Fibroblast of skin of right biceps (primary cell): ENCODE data around the gene FXYD3.
A peak's percentile ranks its signal among the peaks of the same experiment; 100 is the strongest.

Source experiments
- DNase-seq: peaks from one replicate; pipeline ENCODE4 v3.0.0-alpha.2; 2013

FXYD3 gene

DNA sequence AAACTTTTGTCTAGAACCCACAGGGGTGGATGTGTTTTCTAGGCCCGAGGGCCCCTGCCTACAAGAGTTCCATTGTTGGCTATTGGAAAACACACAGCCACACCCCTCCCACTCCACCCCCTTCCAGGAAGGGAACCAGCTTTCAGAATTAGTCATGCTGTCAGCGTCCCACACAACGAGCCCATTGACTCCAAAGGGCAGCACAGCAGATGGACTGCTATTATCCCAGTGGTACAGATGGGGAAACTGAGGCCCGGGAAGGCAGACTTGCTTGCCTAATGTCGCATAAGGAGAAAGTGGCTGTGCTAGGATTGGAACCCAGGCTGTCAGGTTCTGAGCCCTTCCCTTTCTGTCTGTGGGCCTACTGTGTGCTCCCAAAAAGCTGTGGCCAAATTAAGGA lies 8.1 kb upstream of the FXYD3 start:
- no peak for DNase-seq

DNA sequence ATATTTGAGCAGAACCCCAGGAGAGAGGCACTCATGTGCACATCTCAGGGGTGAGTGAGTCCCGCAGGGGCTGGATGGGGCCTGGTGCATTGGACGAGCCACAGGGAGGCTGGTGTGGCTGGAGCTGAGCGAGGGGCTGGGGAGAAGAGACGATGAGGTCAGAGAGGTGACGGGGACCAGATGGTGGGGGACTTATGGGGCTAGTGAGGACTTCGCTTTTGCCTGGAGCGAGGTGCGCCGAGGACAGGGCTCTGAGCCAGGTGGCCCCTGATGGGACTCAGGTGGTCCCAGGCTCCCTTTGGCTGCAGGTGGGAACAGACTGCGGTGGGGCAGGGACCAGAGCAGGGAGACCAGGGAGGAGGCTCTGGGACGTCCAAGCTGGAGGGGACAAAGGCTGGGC lies 6.9 kb upstream of the FXYD3 start:
- no peak for DNase-seq

DNA sequence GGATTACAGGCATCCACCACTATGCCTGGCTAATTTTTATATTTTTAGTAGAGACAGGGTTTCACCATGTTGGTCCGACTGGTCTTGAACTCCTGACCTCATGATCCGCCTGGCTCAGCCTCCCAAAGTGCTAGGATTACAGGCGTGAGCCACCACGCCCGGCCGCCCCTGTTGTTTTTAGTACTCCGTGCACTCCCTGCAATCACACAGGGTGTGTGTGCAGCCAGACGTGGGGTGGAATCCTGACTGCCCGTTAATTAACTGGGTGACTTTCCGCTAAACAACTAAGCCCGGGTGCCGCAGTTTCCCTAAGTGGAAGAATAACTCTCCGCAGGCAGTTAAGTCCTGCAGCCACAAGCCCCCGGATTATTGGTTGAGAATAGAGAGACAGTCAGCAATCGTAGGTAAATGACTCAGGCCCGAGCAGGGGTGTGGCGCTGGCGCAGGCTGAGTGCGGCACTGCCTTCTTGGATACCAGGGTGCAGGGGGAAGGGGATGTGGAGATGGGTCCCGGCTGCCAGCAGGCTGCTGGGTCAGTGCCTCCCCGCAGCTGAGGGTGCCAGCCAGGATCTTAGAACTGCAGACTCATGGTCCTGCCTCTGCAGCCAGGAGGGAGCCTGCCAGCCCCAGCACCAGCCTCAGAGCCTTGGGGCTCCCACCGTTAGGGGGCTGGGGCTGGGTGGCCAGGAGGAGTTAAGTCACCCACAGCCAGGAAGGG lies 6.1 kb upstream of the FXYD3 start:
- no peak for DNase-seq

DNA sequence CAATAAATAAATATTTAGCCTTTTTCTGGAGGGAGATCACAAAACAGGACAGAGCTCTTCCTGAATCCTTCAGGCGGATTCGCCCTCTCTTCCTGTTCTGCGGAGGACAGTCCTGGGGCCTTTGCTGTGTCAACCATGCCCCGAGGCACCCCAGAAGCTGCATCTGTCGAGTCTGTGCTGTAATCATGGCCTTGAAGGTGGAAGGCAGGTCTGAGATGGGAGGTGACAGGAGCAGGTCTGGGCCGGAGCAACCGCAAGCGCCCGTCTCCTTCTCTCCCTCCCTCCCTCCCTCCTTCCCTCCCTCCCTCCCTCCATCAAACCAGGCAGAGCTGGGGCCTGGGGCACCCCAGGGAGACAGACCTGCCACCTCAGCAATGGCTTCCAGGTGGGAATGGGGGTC lies 4.6 kb upstream of the FXYD3 start:
- DNase-seq = no peak

DNA sequence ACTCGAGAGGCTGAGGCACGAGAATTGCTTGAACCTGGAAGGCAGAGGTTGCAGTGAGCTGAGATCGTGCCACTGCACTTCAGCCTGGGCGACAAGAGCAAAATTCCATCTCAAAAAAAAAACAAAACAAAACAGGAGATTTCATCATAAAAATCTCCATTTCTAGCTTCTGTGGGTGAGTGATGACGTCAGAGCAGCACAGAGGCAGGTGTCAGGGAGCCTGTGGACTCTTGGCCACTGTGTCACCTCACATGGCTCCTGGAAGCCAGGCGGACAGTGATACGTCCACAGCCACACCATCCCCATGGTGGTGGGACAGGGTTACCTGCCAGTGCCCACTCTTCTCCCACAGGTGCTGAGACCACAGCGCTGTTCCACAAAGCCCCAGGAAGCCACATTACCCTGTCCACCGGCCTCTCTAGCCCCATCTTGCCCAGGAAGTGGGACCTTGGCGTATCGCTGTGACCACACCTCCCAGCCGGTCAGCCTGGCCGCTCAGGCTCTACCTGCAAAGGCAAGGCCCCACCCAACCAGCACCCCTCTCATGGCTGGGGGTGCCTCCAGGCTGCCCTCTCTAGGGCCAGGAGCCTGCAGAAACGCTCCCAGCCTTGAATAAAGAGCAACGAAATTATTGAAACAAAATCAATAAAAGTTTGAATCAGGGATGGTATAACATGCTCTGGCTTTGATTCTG lies 2.5 kb upstream of the FXYD3 start:
- DNase-seq = no peak

DNA sequence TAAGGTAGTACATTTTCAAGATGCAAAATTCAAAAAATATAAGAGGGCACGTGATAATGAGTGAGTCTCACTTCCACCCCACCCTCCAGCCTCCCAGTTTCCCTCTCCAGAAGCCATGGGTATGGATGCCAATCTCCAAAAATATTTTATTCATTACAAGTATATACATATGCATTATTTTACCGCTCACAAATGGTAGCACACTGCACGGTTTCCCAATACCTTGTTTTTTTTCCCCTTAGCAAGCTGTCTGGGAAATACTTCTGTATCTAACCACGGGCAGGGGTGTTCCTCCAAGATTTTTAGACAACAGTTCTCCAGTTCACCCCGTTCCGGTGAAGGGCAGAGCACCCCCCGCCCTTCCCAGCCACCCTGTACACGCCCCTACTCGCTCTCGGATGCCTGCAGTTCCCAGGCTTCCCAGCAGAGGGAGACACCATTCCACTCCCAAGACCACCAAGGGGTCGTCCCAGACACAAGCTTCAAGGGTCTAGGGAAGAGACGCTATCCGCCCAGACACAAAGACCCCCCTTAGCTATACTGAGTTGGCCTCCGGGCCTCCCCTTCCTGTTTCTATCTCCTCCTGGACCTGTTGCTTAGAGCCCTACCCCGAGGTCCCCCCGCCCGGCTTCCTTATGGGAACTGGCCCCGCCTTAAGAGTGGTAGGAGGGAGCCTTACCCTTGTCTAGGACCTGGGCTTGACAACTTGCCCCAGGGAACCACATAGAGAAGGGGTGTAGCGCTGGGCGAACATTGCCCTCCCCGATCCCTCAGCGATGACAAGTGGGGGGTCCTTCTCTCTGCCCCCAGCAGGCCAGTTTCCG lies 1.1 kb upstream of the FXYD3 start:
- DNase-seq = peak; percentile 48

DNA sequence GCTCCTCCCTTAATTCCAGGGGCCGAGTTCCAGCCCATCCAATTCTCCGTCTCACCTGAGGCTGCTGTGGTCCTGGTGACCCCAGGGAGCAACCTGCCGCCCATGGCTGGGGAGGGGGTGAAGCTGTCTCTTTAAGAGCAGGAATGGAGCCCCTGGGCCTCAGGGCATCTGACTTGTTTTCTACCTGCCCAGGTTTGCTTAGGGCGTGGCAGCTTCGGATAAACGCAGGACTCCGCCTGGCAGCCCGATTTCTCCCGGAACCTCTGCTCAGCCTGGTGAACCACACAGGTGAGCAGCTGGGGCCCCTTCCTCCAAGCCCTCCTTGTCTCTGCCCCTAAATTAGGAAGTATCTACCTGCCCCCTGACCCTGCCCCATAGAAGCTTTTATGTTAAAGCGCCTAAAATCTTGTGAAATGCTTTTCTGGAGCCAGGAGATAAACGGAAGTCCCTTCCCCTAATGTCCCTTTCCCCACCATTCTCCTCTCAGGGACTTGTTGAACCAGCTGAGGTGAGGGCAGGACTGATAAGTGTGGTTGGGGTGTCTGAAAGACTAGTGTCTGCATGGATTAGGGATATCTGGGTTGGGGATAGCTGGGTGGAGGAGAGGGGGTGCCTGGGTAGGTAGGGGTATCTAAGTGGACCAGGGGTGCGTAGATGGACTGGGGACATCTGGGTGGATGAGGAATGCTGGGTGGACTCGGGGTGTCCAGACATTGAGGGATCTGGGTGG lies 614 bp downstream of the FXYD3 start:
- DNase-seq = no peak

DNA sequence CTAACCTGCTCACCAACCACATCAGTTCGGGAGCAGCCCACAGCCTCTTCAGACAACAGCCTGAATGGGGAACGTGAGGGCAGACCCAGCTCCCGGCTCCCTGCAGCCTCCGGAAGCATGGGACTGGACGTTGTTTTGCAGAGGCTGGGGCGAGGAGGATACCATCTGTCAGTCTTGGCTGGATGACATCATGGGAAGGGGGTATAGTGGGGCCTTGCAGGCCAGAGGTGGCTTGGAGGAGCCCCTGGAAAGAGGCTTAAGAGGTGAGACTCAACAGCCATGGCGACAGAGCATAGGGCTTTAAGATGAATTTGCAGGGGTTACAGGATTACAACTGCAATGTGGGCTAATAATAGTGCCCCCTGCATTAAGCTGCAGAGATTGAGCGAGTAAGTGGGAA lies 1.5 kb downstream of the FXYD3 start:
- DNase-seq = no peak

DNA sequence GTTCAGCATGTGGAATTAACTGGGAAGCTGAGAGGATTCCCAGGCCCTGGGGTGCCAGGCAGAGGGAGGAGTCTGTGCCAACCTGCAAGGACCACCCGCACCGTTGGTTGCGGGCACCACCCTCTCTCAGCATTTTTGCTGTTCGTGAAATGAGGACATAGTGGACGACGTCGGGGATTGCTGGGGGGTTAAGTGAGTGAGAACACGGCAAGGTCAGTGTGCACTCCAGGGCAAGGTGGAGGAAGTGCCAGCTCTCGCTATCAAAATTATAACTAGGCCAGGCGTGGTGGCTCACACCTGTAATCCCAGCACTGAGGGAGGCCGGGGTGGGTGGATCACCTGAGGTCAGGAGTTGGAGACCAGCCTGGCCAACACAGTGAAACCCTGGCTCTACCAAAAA lies 2.2 kb downstream of the FXYD3 start:
- DNase-seq = no peak

DNA sequence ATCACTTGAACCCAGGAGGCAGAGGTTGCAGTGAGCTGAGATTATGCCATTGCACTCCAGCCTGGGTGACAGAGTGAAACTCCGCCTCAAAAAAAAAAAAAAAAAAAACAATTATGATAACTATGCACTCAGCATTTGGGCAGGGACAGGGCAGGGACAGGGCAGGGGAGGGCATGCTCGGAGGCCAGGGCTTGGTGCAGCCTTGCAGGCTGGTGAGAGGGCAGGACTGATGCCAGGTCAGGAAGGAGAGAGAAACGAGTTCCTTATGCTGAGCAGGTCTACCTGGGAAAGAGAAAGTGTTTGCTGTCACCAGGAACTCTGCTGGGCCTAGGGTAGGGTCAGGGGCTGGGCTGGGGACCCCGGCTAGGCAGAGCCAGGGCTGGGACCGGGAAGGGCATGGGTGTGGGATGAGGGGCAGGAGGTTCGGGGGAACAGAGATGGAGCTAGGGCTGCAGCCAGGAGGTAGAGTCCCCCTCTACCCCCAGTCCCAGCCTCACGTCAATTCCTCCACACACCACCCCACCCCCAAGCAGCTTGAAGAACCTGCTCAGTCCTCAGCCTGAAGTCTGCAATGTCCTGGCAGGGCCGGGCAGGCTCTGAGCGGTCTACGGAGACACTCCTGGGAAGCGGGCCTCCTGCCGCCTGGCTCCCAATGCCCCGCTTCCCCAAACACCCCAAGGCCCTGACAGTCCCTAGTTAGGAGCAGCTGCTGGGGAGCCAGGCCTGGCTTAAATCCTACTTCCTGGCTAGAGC lies 2.8 kb downstream of the FXYD3 start:
- DNase-seq = no peak

DNA sequence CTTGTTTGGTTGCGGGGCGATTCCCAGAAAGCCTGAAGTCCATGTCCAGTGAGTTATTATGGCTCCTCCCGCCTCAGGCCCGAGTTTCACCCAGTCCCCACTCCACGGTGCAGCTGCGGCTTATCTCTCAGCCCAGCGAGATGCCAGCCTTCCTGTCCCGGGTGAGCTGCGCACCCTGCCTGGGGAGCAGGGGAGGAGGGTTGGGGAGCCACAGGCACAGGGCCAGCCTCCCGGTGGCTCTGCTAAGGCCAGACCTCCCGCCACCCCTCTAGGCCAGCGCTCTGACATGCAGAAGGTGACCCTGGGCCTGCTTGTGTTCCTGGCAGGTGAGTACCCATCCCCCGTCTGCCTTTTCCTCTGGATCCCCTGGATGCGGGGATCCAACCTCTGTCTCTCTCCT lies 3.5 kb downstream of the FXYD3 start:
- DNase-seq = no peak

DNA sequence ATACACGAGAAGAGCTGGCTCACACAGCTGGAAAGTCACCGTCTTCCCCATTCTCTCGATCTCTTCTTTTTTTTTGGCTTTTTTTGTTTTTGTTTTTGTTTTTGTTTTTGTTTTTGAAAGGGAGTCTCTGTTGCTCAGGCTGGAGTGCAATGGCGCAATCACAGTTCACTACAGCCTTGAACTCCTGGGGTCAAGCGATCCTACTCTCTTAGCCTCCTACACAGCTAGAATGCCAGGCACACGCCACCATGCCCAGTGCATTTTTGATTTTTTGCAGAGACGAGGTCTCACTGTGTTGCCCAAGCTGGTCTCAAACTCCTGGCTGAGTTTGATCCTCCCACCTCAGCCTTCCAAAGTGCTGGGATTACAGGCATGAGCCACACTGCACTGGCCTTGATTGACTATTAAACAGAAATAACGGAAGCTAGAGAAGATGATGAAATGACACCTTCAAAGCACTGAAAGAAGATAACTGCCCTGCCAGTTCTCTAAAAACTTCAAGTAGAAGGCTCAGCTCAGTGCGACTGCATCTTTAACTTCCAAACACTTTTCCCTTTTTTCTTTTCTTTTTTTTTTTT lies 4.0 kb downstream of the FXYD3 start:
- no peak for DNase-seq

DNA sequence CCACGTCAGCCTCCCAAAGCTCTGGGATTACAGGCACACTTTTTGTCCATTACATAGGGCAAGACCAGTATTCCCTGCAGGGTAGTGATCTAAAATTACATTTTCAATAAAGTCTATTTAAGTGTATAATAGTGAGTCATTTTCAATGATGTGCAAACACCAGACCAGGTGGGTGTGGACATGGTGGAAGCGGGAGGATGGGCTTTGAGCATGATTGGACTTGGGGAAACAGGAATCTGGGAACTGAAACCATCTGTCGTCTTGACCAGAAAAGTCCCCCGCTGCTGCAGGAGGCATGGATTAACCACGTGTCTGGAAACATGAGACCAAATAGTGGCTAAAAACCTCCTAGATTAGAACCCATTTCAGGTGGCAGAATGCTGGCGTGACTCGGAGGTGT lies 4.9 kb downstream of the FXYD3 start:
- DNase-seq = peak; percentile 77

DNA sequence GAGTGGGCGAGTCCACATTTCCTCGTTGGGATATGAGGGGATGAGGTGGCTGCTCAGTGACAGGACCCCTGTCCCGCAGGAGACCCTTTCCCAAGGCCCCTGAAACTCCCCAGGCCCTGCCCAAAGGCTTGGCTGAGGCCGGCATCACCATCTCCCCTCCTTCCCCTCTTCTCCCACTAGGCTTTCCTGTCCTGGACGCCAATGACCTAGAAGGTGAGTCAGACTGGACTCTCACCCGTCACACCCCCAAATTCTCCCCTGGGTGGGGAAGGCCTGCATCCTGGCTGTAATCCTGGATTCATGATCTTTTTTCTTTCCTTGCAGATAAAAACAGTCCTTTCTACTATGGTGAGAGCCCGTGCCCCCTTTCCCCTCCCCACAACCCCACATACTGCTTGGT lies 5.3 kb downstream of the FXYD3 start:
- peak; percentile 19 for DNase-seq

DNA sequence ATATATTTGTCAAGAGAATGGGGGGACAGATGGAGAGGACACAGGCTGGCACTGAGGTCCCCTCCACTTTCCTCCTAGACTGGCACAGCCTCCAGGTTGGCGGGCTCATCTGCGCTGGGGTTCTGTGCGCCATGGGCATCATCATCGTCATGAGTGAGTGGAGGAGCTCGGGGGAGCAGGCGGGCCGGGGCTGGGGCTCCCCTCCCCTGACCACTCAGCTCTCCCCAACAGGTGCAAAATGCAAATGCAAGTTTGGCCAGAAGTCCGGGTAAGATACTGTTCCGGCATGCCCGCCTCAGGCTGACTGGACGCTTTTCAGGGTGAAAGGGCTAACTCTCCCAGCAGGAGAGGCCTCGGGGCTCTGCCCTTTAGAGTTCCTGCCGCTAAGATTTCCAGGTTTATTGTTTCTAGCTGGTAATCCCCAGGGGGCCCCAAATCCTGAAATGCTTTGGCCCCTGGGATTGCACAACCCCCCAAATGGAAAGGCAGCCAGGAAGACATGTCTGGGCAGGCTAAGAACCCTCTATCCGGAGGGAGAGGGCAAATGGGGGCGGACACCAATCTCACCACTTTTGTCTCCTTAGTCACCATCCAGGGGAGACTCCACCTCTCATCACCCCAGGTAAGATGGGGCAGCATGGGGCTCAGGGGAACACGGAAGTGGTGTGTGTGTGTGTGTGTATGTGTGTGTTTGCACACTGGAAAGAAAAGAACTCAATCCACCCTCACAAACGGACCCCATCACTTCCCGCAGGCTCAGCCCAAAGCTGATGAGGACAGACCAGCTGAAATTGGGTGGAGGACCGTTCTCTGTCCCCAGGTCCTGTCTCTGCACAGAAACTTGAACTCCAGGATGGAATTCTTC lies 7.3 kb downstream of the FXYD3 start:
- no peak for DNase-seq

DNA sequence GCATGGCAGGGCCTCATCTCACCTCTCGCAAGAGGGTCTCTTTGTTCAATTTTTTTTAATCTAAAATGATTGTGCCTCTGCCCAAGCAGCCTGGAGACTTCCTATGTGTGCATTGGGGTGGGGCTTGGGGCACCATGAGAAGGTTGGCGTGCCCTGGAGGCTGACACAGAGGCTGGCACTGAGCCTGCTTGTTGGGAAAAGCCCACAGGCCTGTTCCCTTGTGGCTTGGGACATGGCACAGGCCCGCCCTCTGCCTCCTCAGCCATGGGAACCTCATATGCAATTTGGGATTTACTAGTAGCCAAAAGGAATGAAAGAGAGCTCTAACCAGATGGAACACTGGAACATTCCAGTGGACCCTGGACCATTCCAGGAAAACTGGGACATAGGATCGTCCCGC lies 8.0 kb downstream of the FXYD3 start:
- no peak for DNase-seq

DNA sequence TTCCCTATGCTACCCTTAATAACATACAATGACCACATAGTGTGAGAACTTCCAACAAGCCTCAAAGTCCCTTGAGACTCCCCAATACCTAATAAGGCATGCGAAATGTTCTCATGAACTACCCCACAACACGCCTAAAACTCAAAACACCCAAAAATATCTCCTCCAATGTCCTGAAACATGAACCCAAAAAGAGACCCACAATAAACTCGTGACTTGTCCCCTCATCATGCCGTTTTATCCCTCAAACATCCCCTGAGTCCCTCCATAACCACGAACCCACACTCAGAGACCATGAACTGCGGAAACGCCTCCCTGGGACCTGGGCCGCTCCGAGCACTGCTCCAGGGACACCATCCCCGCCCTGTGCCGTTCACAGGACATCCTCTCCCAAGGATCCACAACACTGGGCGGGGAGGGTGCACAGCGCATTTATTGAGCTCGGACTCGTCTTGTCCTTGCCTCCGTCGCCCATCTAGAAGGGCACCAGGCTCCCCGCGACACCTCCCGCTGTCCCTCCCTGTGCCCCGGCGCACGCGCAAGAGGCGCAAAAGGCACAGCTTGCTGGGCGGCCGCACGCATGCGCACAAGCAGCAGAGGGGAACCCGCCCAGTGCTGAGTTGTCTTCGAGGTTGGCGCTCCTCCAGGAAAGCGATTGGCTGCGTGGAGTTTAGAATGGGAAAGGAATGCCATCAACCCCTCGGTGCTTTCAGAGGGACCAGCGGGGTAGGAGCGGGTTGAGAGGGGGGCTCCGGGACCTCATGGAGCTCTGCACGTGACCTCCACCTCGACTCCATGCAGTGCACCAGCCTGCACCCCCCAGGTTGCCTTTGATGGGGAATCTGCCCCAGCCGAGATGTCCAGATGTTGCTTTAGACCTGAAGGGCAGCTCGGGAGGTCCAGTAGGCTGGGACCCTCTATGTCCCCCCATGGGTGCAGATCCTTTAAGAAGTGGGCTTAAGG lies 8.8 kb downstream of the FXYD3 start:
- DNase-seq = peak; percentile 95

DNA sequence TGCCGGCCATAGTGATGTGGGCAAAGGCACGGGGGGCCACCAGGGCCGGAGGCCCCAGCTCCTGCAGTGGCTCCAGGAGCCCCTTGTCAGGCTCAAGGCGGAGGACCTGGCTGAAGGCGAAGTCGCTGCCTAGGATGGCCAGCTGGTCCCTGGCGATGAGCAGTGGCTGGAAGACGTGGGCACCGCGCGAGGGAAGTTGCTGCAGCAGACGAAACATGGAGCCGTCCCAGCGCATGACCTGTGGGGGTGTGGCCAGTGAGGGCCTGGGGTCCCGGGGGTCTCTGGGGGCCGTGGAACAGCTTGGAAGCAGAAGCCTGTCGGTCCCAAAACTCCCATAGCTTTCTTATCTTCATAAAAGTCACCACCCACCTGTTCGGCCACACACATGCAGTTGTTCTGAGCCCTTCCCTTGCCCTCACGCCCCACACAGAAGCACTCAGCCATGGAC lies 9.7 kb downstream of the FXYD3 start:
- no peak for DNase-seq

DNA sequence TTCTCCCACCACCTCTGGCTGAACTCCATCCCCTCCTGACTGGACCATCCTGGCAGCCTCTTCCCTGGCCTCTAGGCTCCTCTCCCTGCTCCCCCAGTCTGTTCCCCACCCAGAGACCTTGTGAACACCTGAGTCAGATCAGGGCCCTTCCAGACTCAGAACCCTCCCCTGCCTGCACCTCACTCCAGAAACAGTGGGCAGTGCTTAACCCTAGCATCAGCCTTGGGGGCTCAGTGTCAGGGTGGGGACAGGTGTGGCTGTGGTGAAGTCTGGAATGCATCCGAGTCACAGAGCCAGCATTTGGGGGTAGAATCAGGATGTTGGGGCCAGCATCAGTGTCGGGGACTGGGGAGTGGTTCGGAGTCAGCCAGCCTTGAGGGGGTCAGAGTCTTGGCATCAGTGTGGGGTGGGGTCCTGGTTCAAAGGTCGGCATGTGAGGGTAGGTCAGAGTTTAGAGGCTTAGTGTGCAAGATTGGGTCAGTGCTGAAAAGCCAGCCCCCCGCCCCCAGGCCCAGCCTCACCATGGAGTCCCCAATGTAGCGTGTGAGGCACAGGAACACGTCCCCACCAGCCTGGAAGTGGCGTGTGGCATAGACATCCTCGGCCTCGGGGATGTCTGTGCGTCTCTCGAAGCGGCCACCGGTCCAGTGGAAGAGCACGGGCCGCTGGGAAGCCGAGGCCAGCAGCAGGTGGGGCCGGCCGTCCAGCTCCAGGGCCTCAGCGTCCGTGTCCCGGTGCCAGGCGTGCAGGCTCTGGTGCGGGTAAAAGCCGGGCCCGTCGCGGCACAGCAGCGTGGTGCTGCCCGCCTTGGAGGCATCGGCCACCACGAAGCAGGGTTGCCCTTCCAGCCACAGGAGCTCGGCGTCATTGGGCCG lies 10.4 kb downstream of the FXYD3 start:
- DNase-seq = no peak
